Iris pigment epithelial cell (primary cell): ENCODE measurements around the gene PPARA.

Experiments
- DNase-seq: peaks from one replicate; pipeline ENCODE4 v3.0.0-alpha.2; 2011; ENCODE audit warnings: low read depth

PPARA gene

GRCh38 chr22:46276563-46276962, 126.2 kb downstream of the PPARA start:
- DNase-seq = no peak

- no peak for DNase-seq
These were observed 128.6 kb downstream of the PPARA start for GRCh38 chr22:46278656-46279645.

GRCh38 chr22:46280063-46280817, 129.9 kb downstream of the PPARA start:
- DNase-seq = no peak

- no peak for DNase-seq
These were observed 130.8 kb downstream of the PPARA start for GRCh38 chr22:46280999-46281623.

GRCh38 chr22:46281866-46282678, 131.7 kb downstream of the PPARA start:
- no peak for DNase-seq

GRCh38 chr22:46286006-46286405, 135.7 kb downstream of the PPARA start:
- peak; percentile 28 for DNase-seq

GRCh38 chr22:46286941-46287872, 136.9 kb downstream of the PPARA start:
- no peak for DNase-seq

- DNase-seq = no peak
These were observed 137.8 kb downstream of the PPARA start for GRCh38 chr22:46287873-46288751.

GRCh38 chr22:46288846-46289243, 138.5 kb downstream of the PPARA start:
- no peak for DNase-seq

- DNase-seq = no peak
These were observed 139.0 kb downstream of the PPARA start for GRCh38 chr22:46289244-46289891.

GRCh38 chr22:46290121-46290842, 140.0 kb downstream of the PPARA start:
- no peak for DNase-seq

- DNase-seq = no peak
These were observed 140.8 kb downstream of the PPARA start for GRCh38 chr22:46290843-46291785.

- no peak for DNase-seq
These were observed 141.8 kb downstream of the PPARA start for GRCh38 chr22:46292173-46292572.

- no peak for DNase-seq
These were observed 142.4 kb downstream of the PPARA start for GRCh38 chr22:46292732-46293131.
